NCI-H82 treated with DMSO at 0.1 percent for 48 hours (cell line): ENCODE measurements around the gene FGFR3.

ENCODE experiments used
- DNase-seq: peaks from one replicate; lab custom pipeline; 2025; ENCODE audit not compliant: unreplicated experiment; lab: John Stamatoyannopoulos, UW

Gene FGFR3

DNA sequence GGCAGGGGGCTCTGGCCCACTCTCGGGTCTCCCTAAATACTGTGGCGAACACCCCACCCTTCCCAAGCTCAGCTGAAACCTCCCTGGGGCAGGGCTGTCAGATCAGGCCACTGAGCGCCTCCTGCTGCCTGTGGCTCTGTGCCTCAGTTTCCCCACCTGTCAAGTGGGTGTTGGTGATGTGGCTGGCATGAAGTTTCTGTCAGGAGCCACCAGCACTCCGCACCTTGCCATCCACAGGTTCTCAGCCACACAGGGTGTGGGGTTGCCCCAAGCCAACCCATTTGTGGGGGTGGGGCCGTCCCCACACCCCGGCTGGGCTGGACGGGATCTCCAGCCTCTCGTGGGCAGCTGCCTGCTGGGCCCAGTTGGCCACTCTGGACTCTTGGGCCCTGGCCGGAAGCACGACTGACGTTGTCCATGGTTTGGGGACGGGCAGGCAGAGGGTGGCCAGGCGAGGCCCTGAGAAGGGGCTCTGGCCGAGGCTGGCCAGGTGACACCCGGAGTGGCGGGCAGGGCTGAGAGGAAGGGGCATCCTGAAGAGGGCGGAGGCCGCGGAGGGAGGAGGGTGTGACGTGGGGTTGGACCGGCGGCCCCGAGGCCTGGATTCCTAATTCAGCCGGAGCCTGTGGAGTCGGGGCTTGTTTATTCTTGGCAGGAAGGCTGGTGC lies 5.5 kb upstream of the FGFR3 start:
- no peak for DNase-seq

- DNase-seq = no peak
These were observed 4.7 kb upstream of the FGFR3 start for GRCh38 chr4:1788254-1788973.

DNA sequence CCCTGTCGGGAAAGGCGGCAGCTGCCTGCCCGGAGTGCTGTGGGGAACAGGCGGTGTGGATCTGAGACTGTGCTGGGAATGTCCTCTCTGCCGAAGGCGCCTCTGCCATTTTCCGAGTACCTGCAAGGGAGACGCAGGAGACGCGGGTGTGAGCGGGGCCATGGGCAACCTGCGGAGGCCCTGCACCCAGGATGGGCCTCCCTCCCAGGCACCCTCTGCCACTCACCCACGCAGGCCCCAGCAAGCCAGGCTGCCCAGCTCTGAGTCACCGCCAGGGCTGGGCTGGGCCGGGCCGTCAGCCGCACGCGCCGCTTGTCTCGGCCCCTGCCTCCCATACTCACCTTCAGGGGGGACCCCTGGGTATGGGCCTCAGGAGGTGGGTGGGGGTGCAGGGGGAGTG lies 3.5 kb upstream of the FGFR3 start:
- DNase-seq = no peak

- DNase-seq = no peak
These were observed 3.1 kb upstream of the FGFR3 start for GRCh38 chr4:1790005-1790404.

DNA sequence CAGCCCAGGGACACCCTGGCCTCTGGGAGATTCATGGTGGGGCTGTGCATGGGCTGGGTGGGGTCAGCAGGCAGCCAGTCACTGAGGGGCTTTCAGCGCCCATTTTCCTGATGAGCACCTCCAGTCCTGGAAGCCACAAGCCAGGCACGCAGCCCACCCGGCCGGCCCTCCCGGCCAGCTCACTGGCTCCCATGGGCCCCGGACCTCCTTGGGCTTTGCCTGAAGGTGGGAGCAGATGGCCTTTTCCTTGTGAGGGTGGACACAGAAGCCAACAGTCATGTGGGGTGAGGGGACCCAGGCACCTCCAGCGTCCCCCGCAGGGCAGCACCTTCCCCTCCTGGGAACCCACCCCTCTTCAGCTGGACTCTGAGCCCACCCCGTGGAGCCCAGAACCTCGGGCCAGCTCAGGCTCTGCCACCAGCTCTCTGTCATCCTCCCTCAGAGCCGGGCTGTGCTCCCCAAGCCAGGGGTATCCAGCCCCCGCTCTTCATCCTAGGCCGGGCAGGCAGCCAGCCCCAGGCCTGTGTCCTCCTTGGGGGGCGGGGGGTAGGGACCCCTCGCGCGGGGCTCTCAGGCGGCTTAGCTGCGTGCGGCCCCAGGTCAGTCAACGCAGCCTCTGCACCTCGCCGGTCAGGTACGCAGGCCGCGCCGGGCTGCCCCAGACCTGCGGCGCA lies 798 bp upstream of the FGFR3 start:
- no peak for DNase-seq

GRCh38 chr4:1793496-1793840 lies 375 bp downstream of the FGFR3 start:
- no peak for DNase-seq

GRCh38 chr4:1793940-1794808 lies 1.1 kb downstream of the FGFR3 start:
- no peak for DNase-seq

DNA sequence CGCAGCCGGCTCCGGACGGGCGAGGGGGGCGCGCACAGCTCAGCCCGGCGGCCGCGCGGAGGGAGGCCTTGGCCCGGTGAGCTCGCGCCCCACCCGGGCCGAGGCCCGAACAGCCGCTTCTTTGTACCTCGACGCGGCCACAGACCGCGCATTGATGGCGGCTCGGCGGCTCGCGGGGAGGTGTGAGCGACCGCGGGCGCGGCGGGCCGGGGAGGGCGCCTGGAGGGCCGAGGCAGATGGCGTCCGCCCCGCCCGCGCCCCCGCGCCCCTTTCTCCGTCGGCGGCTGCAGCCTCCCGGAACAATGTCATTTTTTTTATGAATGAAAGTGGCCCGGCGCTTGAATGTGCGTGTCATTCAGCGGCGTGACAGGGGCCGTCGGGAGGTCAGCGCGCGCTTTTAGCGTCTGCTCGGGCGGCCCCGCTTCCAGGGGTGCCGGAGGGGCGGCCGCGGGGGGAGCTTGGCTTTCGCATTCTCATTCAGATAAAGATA lies 1.8 kb downstream of the FGFR3 start:
- no peak for DNase-seq

DNA sequence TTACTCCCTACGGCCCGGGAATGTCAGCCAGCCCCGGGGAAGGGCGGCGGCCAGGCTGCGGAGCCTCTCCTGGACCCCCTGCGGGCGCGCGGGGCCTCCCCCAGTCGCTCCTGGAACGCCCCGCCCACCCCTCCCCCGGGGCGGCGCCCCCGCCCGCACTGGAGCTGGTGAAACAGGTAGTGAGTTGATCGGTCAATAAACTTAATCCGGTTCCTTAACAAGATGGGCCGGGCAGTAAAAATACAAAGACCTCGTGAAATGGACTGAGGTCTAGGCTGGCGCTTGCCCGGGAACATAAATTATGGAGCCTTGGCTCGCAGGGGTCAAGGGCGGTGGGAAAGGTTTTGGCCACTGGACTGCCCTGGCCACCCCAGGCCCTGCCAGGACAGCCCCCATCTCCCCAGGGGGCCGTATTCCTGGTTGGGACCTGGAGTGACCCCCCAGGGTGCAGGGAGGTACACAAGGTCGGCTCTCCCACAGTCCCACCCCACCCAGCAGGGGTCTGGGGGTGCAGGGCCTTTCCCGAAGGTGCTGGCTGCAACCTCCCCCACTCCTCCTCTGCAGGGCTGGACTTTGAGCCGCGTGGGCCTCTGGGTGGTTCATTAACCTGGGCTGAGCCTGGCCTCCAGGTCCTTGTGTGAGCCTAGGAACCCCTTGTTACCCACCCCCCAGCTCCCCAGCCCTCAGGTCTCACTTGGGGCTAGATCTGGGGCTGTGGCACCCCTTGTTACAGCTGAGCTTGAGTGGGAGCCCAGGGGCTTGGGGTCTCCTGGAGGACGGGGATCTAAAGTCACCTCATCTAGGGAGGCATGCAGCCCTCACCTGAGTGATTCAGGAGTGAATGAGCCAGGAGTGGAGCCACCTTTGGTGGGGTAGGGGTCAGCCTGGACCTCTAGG lies 2.5 kb downstream of the FGFR3 start:
- DNase-seq = no peak

- no peak for DNase-seq
These were observed 3.6 kb downstream of the FGFR3 start for GRCh38 chr4:1796486-1797204.

- DNase-seq = no peak
These were observed 4.3 kb downstream of the FGFR3 start for GRCh38 chr4:1797298-1797860.

GRCh38 chr4:1797861-1798579 lies 4.9 kb downstream of the FGFR3 start:
- no peak for DNase-seq

GRCh38 chr4:1798580-1799386 lies 5.7 kb downstream of the FGFR3 start:
- DNase-seq = no peak

DNA sequence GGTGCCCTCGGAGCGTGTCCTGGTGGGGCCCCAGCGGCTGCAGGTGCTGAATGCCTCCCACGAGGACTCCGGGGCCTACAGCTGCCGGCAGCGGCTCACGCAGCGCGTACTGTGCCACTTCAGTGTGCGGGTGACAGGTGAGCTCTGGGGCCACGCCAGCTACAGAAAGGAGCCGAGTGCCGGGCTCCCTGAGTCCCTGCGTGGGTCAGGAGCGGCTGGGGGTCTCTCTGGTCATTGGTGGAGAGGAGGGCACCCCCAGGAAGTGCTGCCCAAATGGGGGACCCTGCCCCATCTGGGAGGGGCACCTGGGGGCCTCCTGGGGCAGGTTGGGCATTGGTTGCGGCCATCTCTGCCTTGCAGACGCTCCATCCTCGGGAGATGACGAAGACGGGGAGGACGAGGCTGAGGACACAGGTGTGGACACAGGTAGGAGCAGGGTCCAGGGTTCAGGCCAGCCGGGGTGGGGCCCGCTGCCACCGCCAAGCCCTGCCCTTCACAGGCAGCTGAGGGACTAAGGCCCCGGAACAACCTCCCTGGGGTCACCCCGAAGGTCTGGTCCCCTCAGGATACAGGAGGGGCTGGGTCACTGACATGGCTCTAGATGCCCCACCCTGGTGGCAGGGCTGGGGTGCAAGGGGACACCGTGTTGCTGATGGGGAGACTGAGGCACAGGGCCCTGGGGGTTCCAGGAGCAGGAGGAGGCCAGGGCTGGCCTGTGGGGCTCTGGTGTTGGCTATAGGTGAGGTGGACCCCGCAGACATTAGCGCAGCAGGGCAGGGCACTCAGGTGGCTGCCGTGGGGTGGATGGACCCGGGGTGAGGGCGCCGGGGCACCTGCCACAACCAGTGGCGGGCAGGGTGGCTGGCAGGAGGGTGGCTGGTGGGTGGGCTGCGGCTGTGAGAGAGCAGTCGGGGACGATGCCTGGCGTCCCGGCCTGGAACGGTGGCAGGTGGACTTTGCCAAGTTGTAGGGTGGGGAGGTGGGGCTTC lies 6.6 kb downstream of the FGFR3 start:
- DNase-seq = no peak

GRCh38 chr4:1800805-1801204 lies 7.7 kb downstream of the FGFR3 start:
- no peak for DNase-seq

DNA sequence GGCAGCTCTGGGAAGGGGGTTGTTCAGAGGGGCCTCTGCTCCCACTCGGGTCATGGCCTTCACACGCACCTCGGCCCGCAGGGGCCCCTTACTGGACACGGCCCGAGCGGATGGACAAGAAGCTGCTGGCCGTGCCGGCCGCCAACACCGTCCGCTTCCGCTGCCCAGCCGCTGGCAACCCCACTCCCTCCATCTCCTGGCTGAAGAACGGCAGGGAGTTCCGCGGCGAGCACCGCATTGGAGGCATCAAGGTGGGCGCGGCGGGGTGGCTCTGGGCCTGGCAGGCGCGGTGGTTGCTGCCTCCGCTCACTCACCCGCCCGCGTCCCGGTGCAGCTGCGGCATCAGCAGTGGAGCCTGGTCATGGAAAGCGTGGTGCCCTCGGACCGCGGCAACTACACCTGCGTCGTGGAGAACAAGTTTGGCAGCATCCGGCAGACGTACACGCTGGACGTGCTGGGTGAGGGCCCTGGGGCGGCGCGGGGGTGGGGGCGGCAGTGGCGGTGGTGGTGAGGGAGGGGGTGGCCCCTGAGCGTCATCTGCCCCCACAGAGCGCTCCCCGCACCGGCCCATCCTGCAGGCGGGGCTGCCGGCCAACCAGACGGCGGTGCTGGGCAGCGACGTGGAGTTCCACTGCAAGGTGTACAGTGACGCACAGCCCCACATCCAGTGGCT lies 8.3 kb downstream of the FGFR3 start:
- no peak for DNase-seq
